ENCODE data around the gene RGS7. TPM values are rescaled to one million over a fixed set of nuclear protein-coding genes. Genes with fewer than 3 reads are reported as not detected.
"Not testable (repeated sequence)": the region's sequence is repeated elsewhere in the genome, so short reads cannot be mapped to it uniquely, and the experiment has no call there.

Gene RGS7
- total RNA-seq, 1 donor from 2014 or later, result not detected

DNA sequence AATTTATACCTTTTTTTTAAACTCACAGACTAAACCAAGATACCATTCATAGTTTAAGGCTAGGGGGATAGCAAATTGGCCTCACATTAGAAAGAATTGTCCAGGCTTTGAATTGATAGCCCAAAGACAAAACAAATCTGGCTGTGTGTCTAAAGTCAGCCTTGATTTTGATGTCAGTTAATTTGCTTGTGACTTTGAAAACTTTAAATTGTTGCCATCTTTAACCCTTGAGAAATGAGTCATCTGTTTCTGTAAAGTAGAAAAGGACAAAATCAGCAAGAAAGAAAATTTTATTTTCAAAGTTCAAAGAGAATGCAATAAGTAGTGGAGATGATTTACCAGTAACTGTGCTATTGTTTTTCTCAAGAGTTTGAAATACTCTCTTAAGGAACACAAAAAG lies 184.5 kb downstream of the RGS7 start:
- TF ChIP-seq, protein P1, sequence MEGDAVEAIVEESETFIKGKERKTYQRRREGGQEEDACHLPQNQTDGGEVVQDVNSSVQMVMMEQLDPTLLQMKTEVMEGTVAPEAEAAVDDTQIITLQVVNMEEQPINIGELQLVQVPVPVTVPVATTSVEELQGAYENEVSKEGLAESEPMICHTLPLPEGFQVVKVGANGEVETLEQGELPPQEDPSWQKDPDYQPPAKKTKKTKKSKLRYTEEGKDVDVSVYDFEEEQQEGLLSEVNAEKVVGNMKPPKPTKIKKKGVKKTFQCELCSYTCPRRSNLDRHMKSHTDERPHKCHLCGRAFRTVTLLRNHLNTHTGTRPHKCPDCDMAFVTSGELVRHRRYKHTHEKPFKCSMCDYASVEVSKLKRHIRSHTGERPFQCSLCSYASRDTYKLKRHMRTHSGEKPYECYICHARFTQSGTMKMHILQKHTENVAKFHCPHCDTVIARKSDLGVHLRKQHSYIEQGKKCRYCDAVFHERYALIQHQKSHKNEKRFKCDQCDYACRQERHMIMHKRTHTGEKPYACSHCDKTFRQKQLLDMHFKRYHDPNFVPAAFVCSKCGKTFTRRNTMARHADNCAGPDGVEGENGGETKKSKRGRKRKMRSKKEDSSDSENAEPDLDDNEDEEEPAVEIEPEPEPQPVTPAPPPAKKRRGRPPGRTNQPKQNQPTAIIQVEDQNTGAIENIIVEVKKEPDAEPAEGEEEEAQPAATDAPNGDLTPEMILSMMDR (IDR thresholded peaks at IDR 0.05; ENCODE audit: insufficient read depth, low read length, severe bottlenecking), result no peak
- Histone ChIP-seq H3K36me3 (ENCODE audit: control insufficient read depth, insufficient read depth, low read length) (no peaks in the 10 kb centered on the region), H3K27me3 (ENCODE audit: control insufficient read depth, insufficient read depth, low read length) (no peaks in the 10 kb centered on the region), H3K4me3 (ENCODE audit: low read depth, low read length) (no peak overlapping the region)
- FAIRE-seq, result no peak
- no peak for DNase-seq (ENCODE audit: low read depth)

DNA sequence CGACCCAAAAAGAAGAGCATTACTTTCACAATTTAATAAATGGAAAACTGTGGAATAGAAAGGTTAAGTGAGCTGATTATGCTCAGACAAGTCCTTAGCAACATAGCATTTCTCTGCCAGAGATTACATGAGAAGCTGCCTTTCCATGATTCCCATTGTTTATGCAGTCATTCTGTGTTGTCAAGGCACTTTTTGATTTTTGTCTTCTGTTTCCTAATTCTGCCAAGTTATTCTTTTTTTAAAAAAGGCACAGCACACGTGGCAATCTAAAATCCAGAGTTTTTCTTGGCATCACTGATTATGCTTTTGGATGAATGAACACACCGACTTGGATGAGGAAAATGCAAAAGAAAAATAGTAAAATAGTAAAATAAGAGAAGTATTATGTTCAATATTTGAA lies 185.0 kb downstream of the RGS7 start:
- FAIRE-seq (no peak), DNase-seq (ENCODE audit: low read depth) (no peak)
- Histone ChIP-seq H3K27me3 (ENCODE audit: control insufficient read depth, insufficient read depth, low read length) (no peaks in the 10 kb centered on the region), H3K4me3 (ENCODE audit: low read depth, low read length) (no peak overlapping the region), H3K36me3 (ENCODE audit: control insufficient read depth, insufficient read depth, low read length) (no peaks in the 10 kb centered on the region)
- TF ChIP-seq, protein P1 (IDR thresholded peaks at IDR 0.05; ENCODE audit: insufficient read depth, low read length, severe bottlenecking), result no peak

DNA sequence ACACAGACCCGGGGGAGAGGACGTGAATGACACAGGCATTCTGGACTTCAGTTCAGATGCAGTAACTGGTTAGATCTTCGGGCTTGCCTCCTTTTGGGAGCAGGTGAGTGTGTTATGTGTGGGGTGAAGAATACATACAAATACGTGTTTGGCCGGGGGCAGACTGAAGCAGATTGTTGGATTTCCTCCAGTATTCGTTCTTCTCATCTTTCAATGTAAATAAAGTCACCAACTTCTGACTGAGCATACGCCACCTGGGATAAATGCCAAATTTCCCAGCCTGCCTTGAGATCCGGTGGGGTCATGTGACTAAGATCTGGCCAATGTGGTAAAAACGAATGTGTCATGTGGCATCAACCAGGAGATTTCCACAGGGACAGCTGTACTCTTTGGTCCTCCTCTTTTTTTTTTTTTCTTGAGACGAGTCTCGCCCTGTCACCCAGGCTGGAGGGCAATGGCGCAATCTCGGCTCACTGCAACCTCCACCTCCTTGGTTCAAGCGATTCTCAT lies 189.8 kb downstream of the RGS7 start:
- Histone ChIP-seq H3K27me3 (ENCODE audit: control insufficient read depth, insufficient read depth, low read length) (no peaks in the 10 kb centered on the region), H3K4me3 (ENCODE audit: low read depth, low read length) (no peak overlapping the region), H3K36me3 (ENCODE audit: control insufficient read depth, insufficient read depth, low read length) (no peaks in the 10 kb centered on the region)
- no peak for FAIRE-seq
- TF ChIP-seq, protein P1 (IDR thresholded peaks at IDR 0.05; ENCODE audit: insufficient read depth, low read length, severe bottlenecking), result no peak
- DNase-seq (ENCODE audit: low read depth), result no peak

DNA sequence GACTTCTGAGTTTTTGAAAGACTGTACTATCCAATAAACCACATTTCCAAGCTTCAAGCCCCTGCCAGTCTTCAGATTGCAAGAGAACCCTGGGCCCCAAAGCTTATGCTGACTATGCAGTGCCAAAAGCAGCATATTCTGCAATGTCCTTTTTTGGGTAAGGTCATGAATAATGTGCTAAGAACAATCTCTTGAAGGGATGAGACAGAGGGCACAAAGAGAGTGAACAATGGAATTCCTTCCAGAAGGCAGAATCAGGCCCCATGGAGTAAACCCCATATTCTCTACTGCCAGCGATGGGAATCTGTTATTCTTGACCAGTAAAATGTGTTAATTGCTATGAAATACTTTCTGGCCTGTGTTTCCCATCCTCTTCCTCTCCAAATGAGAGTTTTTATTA lies 190.4 kb downstream of the RGS7 start:
- no peaks in the 10 kb centered on the region for H3K36me3 ChIP-seq (ENCODE audit: control insufficient read depth, insufficient read depth, low read length)

DNA sequence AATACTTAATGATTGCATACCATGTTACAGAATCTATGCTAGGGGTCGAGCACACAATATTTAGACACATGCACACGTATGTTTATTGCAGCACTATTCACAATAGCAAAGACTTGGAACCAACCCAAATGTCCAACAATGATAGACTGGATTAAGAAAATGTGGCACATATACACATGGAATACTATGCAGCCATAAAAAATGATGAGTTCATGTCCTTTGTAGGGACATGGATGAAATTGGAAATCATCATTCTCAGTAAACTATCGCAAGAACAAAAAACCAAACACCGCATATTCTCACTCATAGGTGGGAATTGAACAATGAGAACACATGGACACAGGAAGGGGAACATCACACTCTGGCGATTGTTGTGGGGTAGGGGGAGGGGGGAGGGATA lies 191.7 kb downstream of the RGS7 start:
- H3K27me3 ChIP-seq (ENCODE audit: control insufficient read depth, insufficient read depth, low read length); H3K4me3 ChIP-seq (ENCODE audit: low read depth, low read length); FAIRE-seq: not testable (repeated sequence)

More for the DNA sequence above, 190.4 kb downstream of the RGS7 start:
- H3K4me3 ChIP-seq (ENCODE audit: low read depth, low read length), result no peak overlapping the region
- DNase-seq (ENCODE audit: low read depth), result no peak
- H3K27me3 ChIP-seq (ENCODE audit: control insufficient read depth, insufficient read depth, low read length), result no peaks in the 10 kb centered on the region
- TF ChIP-seq, protein P1 (IDR thresholded peaks at IDR 0.05; ENCODE audit: insufficient read depth, low read length, severe bottlenecking), result no peak
- FAIRE-seq, result no peak

DNA sequence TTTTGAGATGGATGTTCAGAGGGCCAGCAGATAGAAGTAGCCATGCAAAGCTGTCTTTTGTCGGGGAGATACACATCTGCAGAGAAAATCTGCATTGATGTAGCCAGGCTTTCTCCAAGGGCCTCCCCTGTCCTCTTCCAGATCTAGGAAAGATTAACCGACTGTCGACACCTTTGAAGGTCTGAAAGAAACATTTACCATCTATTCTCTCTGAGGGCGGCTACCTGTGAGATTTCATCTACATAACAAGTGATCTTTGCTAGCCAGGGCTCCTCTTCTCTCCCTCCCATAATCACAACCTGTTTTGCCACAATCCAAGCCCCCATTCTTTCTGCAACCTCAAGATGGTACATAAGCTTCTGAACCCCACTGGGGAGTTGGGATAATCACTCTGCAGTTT lies 193.6 kb downstream of the RGS7 start:
- H3K4me3 ChIP-seq (ENCODE audit: low read depth, low read length), result no peak overlapping the region
- H3K36me3 ChIP-seq (ENCODE audit: control insufficient read depth, insufficient read depth, low read length), result no peaks in the 10 kb centered on the region
- no peak for DNase-seq (ENCODE audit: low read depth)
- FAIRE-seq, result no peak
- TF ChIP-seq, protein P1 (IDR thresholded peaks at IDR 0.05; ENCODE audit: insufficient read depth, low read length, severe bottlenecking), result no peak
- H3K27me3 ChIP-seq (ENCODE audit: control insufficient read depth, insufficient read depth, low read length), result no peaks in the 10 kb centered on the region

More for the DNA sequence above, 191.7 kb downstream of the RGS7 start:
- not testable (repeated sequence) for H3K36me3 ChIP-seq (ENCODE audit: control insufficient read depth, insufficient read depth, low read length); DNase-seq (ENCODE audit: low read depth)
